HT1080 (cell line): Measurements from ENCODE around the gene TBC1D5. TPM values are rescaled to one million over a fixed set of nuclear protein-coding genes. Genes with fewer than 3 reads are reported as not detected.
"Not testable (repeated sequence)": the region's sequence is repeated elsewhere in the genome, so short reads cannot be mapped to it uniquely, and the experiment has no call there.

ENCODE experiments used
- DNase-seq: peaks from one replicate; pipeline ENCODE4 v3.0.0-alpha.2; 2015; ENCODE audit warnings: low read depth
- polyA plus RNA-seq, 2 experiments: library from polyadenylated mRNA; depleted of rRNA; stranded (reverse); fragments of >200 nt; gene quantifications; 2 replicates each; pipeline ENCODE4 v1.2.3, GENCODE V29; 2015
- total RNA-seq: library from RNA; depleted of rRNA; stranded (reverse); fragments of >200 nt; shearing (Covaris generic); gene quantifications from 2 replicates; pipeline ENCODE4 v1.2.3, GENCODE V29; 2014; rRNA removed

TBC1D5 gene
- 40.1 and 42.2 TPM in 2 replicates for total RNA-seq
- polyA plus RNA-seq (2015; cell fraction: cytosol; rRNA removed): 37.9 and 47.9 TPM in 2 replicates
- 40.7 and 52.8 TPM in 2 replicates for polyA plus RNA-seq (2015; cell fraction: nucleus; rRNA removed)

GRCh38 chr3:17742102-17742879, at the start of gene TBC1D5:
Gene TBC1D5, minus strand, starts transcription at chr3:17742631. Its CDS starts 234,061 bp downstream, at chr3:17508570.
- DNase-seq: peak; percentile 99

DNA sequence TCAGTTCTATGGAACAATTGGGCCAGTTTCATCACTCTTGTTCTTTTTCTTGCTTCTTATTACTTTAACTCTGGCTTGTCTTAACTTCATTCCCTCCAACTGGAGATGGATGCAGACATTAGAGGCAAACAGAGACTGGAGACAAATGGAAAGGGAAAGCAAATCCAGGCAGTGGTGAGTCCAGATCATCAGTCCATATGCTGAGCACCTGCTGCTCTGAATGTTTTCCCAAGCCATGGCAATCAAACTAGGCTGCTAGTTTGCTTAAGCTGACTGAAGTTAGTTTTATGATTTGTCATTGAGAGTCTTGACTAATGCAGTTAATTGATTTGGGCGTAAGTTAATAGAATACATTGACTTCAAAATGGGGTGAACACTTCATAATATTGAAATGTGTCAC, 41.0 kb upstream of the TBC1D5 start:
- no peak for DNase-seq

- DNase-seq: no peak
These were observed 40.3 kb upstream of the TBC1D5 start for GRCh38 chr3:17782751-17783150.

DNA sequence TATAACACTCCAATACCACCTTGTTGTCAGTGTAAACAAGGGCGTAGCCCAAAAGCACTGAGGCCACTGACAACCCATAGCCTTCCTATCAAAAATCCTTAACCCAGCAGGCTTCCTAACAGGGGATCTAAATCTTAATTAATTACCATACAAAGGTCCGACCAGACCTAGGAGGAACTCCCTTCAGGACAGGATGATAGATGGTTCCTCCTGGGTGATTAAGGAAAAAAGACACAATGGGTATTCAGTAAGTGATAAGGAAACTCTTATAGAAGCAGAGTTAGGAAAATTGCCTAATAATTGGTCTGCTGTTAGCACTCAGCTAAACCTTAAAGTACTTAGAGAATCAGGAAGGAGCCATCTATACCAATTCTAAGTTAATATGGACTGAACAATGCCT, 37.9 kb upstream of the TBC1D5 start:
- not testable (repeated sequence) for DNase-seq

DNA sequence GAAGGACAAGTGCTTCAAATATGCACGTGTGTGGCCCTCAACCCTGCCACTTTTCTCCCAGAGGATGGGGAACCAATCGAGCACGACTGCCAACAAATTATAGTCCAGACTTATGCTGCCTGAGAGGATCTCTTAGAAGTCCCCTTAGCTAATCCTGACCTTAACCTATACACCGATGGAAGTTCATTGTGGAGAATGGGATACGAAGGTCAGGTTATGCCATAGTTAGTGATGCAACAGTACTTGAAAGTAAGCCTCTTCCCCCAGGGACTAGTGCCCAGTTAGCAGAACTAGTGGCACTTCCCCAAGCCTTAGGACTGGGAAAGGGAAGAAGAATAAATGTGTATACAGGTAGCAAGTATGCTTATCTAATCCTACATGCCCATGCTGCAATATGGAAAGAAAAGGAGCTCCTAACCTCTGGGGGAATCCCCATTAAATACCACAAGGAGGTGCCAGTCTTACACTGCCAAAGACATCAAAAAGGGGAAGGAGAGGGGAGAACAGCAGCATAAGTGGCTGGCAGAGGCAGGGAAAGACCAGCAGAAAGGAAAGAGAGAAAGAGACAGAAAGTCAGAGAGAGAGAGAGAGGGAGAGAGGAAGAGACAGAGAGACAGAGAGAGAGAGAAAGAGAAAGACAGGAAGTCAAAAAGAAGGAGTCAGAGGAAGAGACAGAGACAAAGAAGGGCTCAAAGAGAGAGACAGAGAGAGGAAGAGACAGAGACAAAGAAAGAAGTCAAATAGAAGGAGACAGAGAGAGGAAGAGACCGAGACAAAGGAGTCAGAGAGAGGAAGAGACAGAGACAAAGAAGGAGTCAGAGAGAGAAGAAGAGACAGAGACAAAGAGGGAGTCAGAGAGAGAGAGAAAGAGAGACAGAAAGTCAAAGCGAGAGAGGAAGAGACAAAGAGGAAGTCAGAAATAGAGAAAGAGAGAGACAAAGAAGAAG, 37.1 kb upstream of the TBC1D5 start:
- peak; percentile 39 for DNase-seq

DNA sequence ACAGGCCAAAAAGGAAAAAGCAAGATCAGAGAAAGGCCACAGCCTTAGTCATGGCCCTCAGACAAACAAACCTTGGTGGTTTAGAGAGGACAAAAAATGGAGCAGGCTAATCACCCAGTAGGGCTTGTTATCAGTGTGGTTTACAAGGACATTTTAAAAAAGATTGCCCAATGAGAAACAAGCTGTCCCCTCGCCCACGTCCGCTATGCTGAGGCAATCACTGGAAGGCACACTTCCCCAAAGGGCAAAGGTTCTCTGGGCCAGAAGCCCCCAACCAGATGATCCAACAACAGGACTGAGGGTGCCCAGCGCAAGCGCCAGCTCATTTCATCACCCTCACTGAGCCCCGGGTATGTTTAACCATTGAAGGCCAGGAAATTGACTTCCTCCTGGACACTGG, 34.9 kb upstream of the TBC1D5 start:
- DNase-seq: not testable (repeated sequence)

GRCh38 chr3:17775073-17775472, 32.6 kb upstream of the TBC1D5 start:
- DNase-seq: no peak

DNA sequence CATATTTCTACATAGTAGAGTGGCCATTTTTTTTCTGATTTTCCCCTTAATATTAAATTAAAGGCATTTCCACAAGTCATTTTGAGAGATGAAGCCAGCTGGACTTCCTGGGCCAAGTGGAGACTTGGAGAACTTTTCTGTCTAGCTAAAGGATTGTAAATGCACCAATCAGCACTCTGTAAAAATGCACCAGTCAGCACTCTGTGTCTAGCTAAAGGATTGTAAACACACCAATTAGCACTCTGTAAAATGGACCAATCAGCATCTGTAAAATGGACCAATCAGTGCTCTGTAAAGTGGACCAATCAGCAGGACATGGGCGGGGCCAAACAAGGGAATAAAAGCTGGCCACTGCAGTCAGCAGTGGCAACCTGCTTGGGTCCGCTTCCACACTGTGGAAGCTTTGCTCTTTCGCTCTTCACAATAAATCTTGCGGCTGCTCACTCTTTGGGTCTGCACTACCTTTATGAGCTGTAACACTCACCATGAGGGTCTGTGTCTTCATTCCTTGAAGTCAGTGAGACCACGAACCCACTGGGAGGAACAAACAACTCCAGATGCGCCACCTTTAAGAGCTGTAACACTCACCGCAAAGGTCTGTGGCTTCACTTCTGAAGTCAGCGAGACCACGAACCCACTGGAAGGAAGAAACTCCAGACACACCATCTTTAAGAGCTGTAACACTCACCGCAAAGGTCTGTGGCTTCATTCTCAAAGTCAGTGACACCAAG, 31.9 kb upstream of the TBC1D5 start:
- DNase-seq: not testable (repeated sequence)

DNA sequence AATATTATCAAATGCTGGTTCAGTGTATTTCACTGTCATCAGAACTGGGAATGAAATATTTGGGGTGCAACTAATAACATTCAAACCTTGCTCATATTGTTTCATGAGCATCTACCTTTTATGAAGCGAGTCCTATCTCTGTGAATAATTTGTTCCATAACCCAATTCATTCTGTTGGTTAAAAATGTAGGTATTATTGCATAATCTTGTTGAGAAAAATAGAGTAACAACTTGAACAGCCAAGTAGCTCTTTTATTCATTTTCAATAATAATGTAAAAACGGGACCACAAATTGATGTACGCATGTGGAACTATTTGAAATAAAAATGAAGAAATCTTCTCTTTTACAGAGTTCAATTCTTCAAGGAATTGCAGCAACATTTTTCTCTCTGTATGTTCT, 30.1 kb upstream of the TBC1D5 start:
- DNase-seq: no peak

DNA sequence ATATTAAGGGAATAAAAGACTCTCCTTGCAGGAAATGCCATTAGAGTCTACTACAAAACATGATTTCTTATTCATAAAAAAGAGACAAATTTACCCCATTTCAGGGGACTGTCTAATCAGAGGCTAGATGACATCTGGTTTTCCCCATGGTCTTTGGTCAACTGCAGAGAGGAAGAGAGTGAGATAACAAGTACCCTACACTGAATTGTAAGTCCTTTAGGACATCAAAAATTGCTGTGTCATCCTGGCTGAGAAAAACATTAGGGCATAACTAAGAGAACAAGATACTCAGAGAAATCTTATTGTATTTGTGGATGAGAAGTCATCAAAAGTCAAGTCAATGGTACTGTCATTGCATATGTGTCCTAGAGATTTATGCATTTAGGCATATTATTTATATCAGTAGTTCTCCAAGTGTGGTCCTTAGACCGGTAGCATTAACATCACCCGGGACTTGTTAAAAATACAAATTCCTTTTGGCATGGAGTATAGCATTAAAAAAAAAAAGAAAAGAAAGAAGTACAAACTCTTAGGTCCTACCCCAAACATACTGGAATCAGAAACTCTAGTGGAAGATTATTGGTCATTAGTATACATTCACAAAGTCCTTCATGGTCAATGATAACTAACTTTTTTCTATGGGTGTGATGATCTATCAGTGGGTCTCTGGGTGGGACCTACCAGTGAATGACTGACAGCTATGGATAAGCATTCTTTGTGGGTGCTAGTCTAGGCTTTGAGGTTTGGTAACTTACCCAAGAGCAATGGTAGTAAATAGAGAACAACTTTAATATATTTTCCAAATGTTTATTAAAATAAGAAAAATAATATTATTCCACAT, 29.0 kb upstream of the TBC1D5 start:
- DNase-seq: no peak

GRCh38 chr3:17770682-17771081, 28.3 kb upstream of the TBC1D5 start:
- DNase-seq: no peak

- no peak for DNase-seq
These were observed 23.5 kb upstream of the TBC1D5 start for GRCh38 chr3:17765819-17766472.

DNA sequence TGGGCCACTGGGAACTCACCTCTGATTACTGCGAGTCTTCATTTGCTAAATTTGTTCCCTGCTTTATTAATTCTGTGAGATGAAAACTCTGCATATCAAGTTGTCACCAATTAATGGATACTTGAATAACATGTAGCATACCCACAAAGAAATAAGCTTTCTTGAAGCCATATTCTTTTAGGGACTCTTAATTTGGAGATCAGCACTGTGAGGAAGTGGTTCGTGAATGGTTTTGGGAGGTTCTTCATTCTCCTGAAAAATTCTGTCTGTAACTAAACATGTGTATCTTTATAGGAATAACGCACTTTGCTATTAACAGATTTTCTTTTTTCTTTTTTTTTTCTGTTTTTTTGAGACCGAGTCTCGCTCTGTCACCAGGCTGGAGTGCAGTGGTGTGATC, 19.1 kb upstream of the TBC1D5 start:
- DNase-seq: no peak

DNA sequence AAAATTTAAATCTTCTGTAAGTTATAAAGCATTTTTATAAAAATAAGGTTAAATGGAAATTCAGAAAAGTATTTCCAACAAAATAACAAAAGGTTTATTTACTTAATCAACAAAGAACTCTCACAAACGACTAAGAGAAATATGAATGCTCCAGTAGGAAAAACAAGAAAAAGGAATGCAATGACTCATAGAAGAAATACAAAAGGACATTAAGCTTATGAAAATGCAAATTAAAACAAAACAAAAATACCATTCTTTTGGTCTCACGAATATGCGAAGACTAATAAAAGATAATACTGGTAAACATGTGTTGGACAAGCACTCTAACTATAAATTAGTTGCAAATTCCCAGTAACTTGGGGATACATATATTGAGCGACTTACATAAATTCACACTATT, 17.5 kb upstream of the TBC1D5 start:
- no peak for DNase-seq

GRCh38 chr3:17755836-17756235, 13.4 kb upstream of the TBC1D5 start:
- no peak for DNase-seq

DNA sequence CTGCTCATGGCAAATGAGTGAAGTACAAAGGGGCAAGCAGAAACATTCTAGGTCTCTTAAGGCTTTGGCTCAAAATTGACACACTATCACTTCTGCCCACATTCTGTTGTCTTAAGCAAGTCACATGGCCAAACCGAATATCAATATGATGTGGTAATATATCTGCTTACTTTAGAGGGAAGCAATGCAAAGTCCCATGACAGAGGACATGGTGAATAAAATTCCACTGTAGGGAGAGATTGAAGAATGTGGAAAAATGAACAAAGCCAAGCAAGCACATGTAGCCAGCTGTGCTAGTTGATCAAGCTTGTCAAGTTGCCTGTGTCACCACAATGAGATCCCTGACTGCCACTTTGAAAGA, 11.2 kb upstream of the TBC1D5 start:
- no peak for DNase-seq

DNA sequence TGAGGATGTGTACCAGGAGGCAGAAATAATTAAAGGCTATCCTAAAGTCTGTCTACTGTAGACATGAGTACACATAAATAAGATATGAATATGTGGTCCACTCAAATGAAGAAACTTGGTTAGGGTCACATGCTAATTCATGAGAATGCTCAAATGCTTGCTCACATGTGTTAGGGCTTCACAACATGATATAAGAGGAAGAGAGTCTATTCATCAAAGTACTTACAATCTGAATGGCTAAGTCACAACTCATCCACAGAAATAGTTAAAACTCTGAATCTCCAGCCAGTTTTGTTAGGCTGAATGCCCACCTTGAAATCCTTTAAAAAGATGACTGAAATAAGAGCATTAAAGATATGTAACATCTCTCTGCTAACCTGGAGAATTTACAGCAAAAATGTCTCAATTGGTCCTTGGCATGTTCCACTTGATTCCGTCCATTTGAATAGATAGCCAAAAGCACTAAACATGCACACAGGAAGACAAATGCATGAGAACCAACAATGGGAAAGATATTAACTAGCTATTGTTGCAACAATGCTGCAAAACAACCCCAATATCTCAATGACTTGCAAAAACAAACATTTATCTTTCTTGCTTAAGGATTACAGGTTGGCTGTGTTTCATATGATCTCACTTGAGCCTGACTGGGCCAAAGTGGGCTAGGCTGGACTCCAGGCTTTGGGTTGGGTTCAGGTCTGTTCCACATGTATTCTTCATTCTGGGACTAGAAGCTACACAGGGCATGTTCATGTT, 10.6 kb upstream of the TBC1D5 start:
- DNase-seq: no peak

DNA sequence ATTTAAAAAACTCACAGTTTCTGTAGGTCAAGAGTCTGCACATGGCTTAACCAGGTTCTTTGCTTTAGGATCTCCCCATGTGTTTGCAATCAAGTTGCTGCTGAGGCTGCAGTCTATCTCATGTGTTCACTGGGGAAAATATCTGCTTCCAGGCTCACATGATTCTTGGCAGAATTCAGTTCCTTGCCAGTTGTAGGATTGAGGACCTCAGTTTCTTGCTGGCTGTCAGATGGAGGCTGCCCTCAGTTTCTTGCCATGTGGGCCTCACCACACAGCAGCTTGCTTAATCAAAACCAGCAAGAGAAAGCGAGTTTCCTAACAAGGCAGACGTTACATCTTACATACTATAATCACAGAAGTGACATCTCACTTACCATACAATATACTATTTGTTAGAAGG, 10.0 kb upstream of the TBC1D5 start:
- no peak for DNase-seq

- peak; percentile 27 for DNase-seq
These were observed 7.4 kb upstream of the TBC1D5 start for GRCh38 chr3:17749705-17750293.
